K562 (cell line): ENCODE measurements around the gene ZNRF3. TPM values are rescaled to one million over a fixed set of nuclear protein-coding genes. Genes with fewer than 3 reads are reported as not detected.

Experiments
- ATAC-seq: fragments of 200-7000 bp; cut with Tn5 transposase; 3 replicates; pipeline ENCODE4 v1.9.1; 2020; ENCODE audit warnings: moderate library complexity
- BruUV-seq: library from RNA; stranded (reverse); fragments of 400-500 nt; replicated peaks from 2 replicates; lab custom pipeline; 2021; lab: Mats Ljungman, UMichigan
- CTCF ChIA-PET: fragments of 300-600 bp; formaldehyde crosslinking; extraction: SDS; loops from one replicate; lab custom pipeline; 2021; ENCODE audit warnings: low intra/inter-chr PET ratio; lab: Yijun Ruan, JAX
- POLR2A ChIA-PET: fragments of 300-600, 350-650 bp; sonication (Branson Sonifier 250); formaldehyde crosslinking; extraction: SDS; loops from one replicate; lab custom pipeline; 2021; ENCODE audit warnings: antibody characterized with exemption, inconsistent platforms; lab: Yijun Ruan, JAX
- DNase-seq, 4 experiments: peaks; one replicate each; pipeline versions ENCODE4 v3.0.0 to v3.0.0-alpha.2; 2011 to 2018; ENCODE audit warnings: low spot score in 3 of 4, mixed read lengths in 3 of 4; ENCODE audit errors: extremely low read depth in 1 of 4
- FAIRE-seq: peaks from 2 replicates; lab custom pipeline; 2011; peaks lifted over from hg19 to GRCh38; lab: Jason Lieb, UNC
- H2AFZ ChIP-seq: 2 replicates; pipeline ENCODE4 v1.6.0; 2011; ENCODE audit warnings: low read depth, low read length, control low read depth, inconsistent platforms
- H3K27ac ChIP-seq: fragments of 200-600 bp; 3 replicates; pipeline ENCODE4 v1.8.0; 2011; ENCODE audit warnings: low read depth, mild to moderate bottlenecking, control low read depth, inconsistent platforms, low read length, moderate library complexity, mixed read lengths; ENCODE audit errors: extremely low read depth
- H3K27me3 ChIP-seq, 2 experiments: fragments of 300-600 bp in 1 of 2; 2 replicates in 1 of 2; 3 replicates in 1 of 2; pipeline versions ENCODE4 v1.6.0 to v1.8.0; 2011; ENCODE audit warnings: inconsistent platforms in 2 of 2, low read length in 2 of 2, mild to moderate bottlenecking in 1 of 2, mixed read lengths in 1 of 2, moderate library complexity in 1 of 2; ENCODE audit not compliant: control insufficient read depth in 2 of 2, insufficient read depth in 2 of 2
- H3K36me3 ChIP-seq: fragments of 300-600 bp; 3 replicates; pipeline ENCODE4 v1.8.0; 2011; ENCODE audit warnings: mild to moderate bottlenecking, low read length, inconsistent platforms; ENCODE audit not compliant: control insufficient read depth, insufficient read depth
- H3K4me1 ChIP-seq, 2 experiments: fragments of 200-600 bp in 1 of 2; replicated peaks in 1 of 2; 2 replicates in 1 of 2; 3 replicates in 1 of 2; pipeline versions ENCODE4 v1.5.1 to v1.8.0; 2011; ENCODE audit warnings: inconsistent platforms in 2 of 2, low read length in 2 of 2, mild to moderate bottlenecking in 1 of 2, mixed read lengths in 1 of 2, moderate library complexity in 1 of 2; ENCODE audit not compliant: control insufficient read depth in 2 of 2, insufficient read depth in 2 of 2
- H3K4me2 ChIP-seq: 2 replicates; pipeline ENCODE4 v1.6.1; 2011; ENCODE audit warnings: low read length, control low read depth, inconsistent platforms, mixed read lengths; ENCODE audit not compliant: insufficient read depth
- H3K4me3 ChIP-seq: fragments of 200-600 bp; sonication (generic), shearing (Covaris generic); 2 replicates; pipeline ENCODE4 v1.5.1; 2016; ENCODE audit warnings: control low read depth, inconsistent platforms
- H3K79me2 ChIP-seq: fragments of 200-600 bp; 3 replicates; pipeline ENCODE4 v1.8.0; 2011; ENCODE audit warnings: low read length, inconsistent platforms; ENCODE audit not compliant: control insufficient read depth, insufficient read depth
- H3K9ac ChIP-seq, 2 experiments: 2 replicates each; pipeline versions ENCODE4 v1.6.0 to v1.6.1; 2011; ENCODE audit warnings: low read depth in 2 of 2, low read length in 2 of 2, control low read depth in 1 of 2, inconsistent platforms in 1 of 2, mild to moderate bottlenecking in 1 of 2, mixed read lengths in 1 of 2; ENCODE audit not compliant: insufficient read depth in 1 of 2
- H3K9me1 ChIP-seq: one replicate; pipeline ENCODE4 v1.6.0; 2011; ENCODE audit warnings: inconsistent platforms, mild to moderate bottlenecking, low read length, moderate library complexity; ENCODE audit not compliant: control insufficient read depth, insufficient read depth
- H3K9me3 ChIP-seq: replicated peaks from 2 replicates; pipeline ENCODE4 v1.5.1; 2011; ENCODE audit warnings: low read depth, low read length, inconsistent platforms; ENCODE audit not compliant: control insufficient read depth, insufficient read depth
- H4K20me1 ChIP-seq: replicated peaks from 2 replicates; pipeline ENCODE4 v1.6.1; 2011; ENCODE audit warnings: low read length, inconsistent platforms, mixed read lengths; ENCODE audit not compliant: control insufficient read depth, insufficient read depth
- ELF4 ChIP-seq: fragments of 450-650 bp; formaldehyde crosslinking; IDR thresholded peaks from 2 replicates; pipeline ENCODE4 v1.4.0; 2022; ENCODE audit warnings: missing genetic modification characterization
- IFI16 ChIP-seq: fragments of 250-450 bp; sonication (Bioruptor Pico); IDR thresholded peaks from 2 replicates; pipeline ENCODE4 v2.1.2; 2022; ENCODE audit warnings: mild to moderate bottlenecking, inconsistent platforms
- MEF2D ChIP-seq: conservative IDR thresholded peaks from 2 replicates; pipeline ENCODE4 v1.6.1; 2016; ENCODE audit warnings: low read depth, missing genetic modification characterization, missing compliant biosample characterization
- MYNN ChIP-seq, 2 experiments: sonication (generic); formaldehyde crosslinking in 1 of 2; IDR thresholded peaks; 2 replicates each; pipeline versions ENCODE4 v1.5.0 to v1.6.1; 2016 to 2020; ENCODE audit warnings: antibody characterized with exemption in 1 of 2, missing genetic modification reagents in 1 of 2
- ZNF143 ChIP-seq: sonication (generic); formaldehyde crosslinking; IDR thresholded peaks from 2 replicates; pipeline ENCODE4 v1.9.0; 2022; ENCODE audit warnings: mild to moderate bottlenecking, missing genetic modification reagents
- WGBS: fragments of 100-300 bp; shearing (Covaris generic); methylation state at CpG from one replicate; pipeline ENCODE4 v1.1.6; 2016; ENCODE audit warnings: low coverage, mixed read lengths; ENCODE audit not compliant: insufficient coverage; ENCODE audit errors: missing lambda C conversion rate; 5-methylcytosine and 5-hydroxymethylcytosine counted together
- in situ Hi-C: fragments of 300-500 bp; cut with MboI; formaldehyde crosslinking; loops from 4 replicates; pipeline ENCODE4 v1.15.0; 2018; ENCODE audit warnings: inconsistent platforms, mixed read lengths
- intact Hi-C: fragments of 100-400 bp; cut with micrococcal nuclease; formaldehyde crosslinking; loops from 2 replicates; pipeline ENCODE4 v1.14.2; 2022
- polyA plus RNA-seq, 8 experiments: library from polyadenylated mRNA; depleted of rRNA in 4 of 8; stranded (reverse) in 5 of 8; unstranded in 3 of 8; fragments of >200 nt; fragmentation: Nextera tagmentation in 2 of 8; fragmentation: Illumina TruSeq in 1 of 8; extraction: Ambion mirVana in 2 of 8; extraction: Trizol in 1 of 8; gene quantifications; 2 replicates each; pipeline versions ENCODE4 v1.2.1 to v1.2.3, GENCODE V29; 2011 to 2014; ENCODE audit warnings: inconsistent platforms in 1 of 8, missing spikeins in 1 of 8
- total RNA-seq, 7 experiments: library from RNA; depleted of rRNA in 6 of 7; stranded (reverse); fragments of >200 nt in 6 of 7; fragmentation: Illumina TruSeq in 2 of 7; extraction: Trizol in 2 of 7; gene quantifications; 2 replicates each; pipeline versions ENCODE4 v1.2.1 to v1.2.3, GENCODE V29; 2011 to 2021; ENCODE audit warnings: low replicate concordance in 1 of 7

Gene ZNRF3
- total and polyA plus RNA-seq, 9 of the 15 experiments (the other 6 are each of a cell fraction or from before 2014, with no cell fraction given): 0.41 to 5.9 (median 1.7) TPM

GRCh38 chr22:28950617-28951411, 67.4 kb downstream of the ZNRF3 start:
- 75% methylated on average over 7 of the region's 7 CpGs for WGBS
- POLR2A ChIA-PET: interaction anchor here (0.6 kb wide), 1 partner anchor 48 kb away, joined by 4 read pairs; no protein-coding TSS in a partner anchor
- no TSS peak for BruUV-seq
- Histone ChIP-seq H4K20me1 (no peaks in the 10 kb centered on the region), H3K9me3 (no peaks in the 10 kb centered on the region), H3K79me2 (no peaks in the 10 kb centered on the region; the same call in 2 of the 3 replicates), H3K4me3 (no peak overlapping the region), H3K4me1 (no peaks in the 10 kb centered on the region; a peak in 1 of 5 replicates), H2AFZ (no peak overlapping the region), H3K27me3 (no peaks in the 10 kb centered on the region), H3K27ac (no peak overlapping the region), H3K4me2 (no peak overlapping the region), H3K9me1 (no peaks in the 10 kb centered on the region), H3K9ac (no peak overlapping the region)
- no peak for DNase-seq
- FAIRE-seq: no peak
- CTCF ChIA-PET: no interaction called here
- no peak for ATAC-seq
- in situ Hi-C loops (no loop called here), intact Hi-C loops (loop anchor here (10.0 kb wide), 1 partner anchor 96 kb away; no protein-coding TSS in a partner anchor)
- TF ChIP-seq ZNF143 (no peak), MEF2D (tag) (no peak), IFI16 (CRISPR knock-in tag) (no peak)
- TF ChIP-seq, all 486 proteins: peak for 0
- H3K36me3 ChIP-seq: no peaks in the 10 kb centered on the region

- Histone ChIP-seq H3K9me3 (no peaks in the 10 kb centered on the region), H3K27ac (no peak overlapping the region), H3K4me1 (no peaks in the 10 kb centered on the region; a peak in 1 of 5 replicates), H2AFZ (no peak overlapping the region), H3K9me1 (no peaks in the 10 kb centered on the region), H3K4me2 (no peak overlapping the region), H3K27me3 (no peaks in the 10 kb centered on the region), H4K20me1 (no peaks in the 10 kb centered on the region), H3K9ac (no peak overlapping the region), H3K4me3 (no peak overlapping the region), H3K79me2 (no peaks in the 10 kb centered on the region; the same call in 2 of the 3 replicates), H3K36me3 (no peaks in the 10 kb centered on the region)
- BruUV-seq: no TSS peak
- intact Hi-C loops: loop anchor here (10.0 kb wide), 1 partner anchor 97 kb away; no protein-coding TSS in a partner anchor
- WGBS: 84% methylated on average over 7 of the region's 7 CpGs
- ATAC-seq (no peak), DNase-seq (no peak), FAIRE-seq (no peak)
- POLR2A ChIA-PET: interaction anchor here (0.6 kb wide), 2 partner anchors 49 to 929 kb away, joined by 3 to 4 read pairs; no protein-coding TSS in a partner anchor
- in situ Hi-C loops: no loop called here
- no peak for TF ChIP-seq MYNN (IDR thresholded peaks at IDR 0.05)
- TF ChIP-seq MYNN (CRISPR knock-in tag; IDR thresholded peaks at IDR 0.05): no peak
- TF ChIP-seq ELF4: no peak
- CTCF ChIA-PET: no interaction called here
Measured at GRCh38 chr22:28951530-28951929, 68.2 kb downstream of the ZNRF3 start.
